K562 (cell line): Measurements from ENCODE around the gene ZNF23. TPM values are rescaled to one million over a fixed set of nuclear protein-coding genes. Genes with fewer than 3 reads are reported as not detected.

Experiments used
- ATAC-seq: fragments of 200-7000 bp; cut with Tn5 transposase; 3 replicates; pipeline ENCODE4 v1.9.1; 2020; ENCODE audit warnings: moderate library complexity
- BruUV-seq: library from RNA; stranded (reverse); fragments of 400-500 nt; replicated peaks from 2 replicates; lab custom pipeline; 2021; lab: Mats Ljungman, UMichigan
- CTCF ChIA-PET: fragments of 300-600 bp; formaldehyde crosslinking; extraction: SDS; loops from one replicate; lab custom pipeline; 2021; ENCODE audit warnings: low intra/inter-chr PET ratio; lab: Yijun Ruan, JAX
- POLR2A ChIA-PET: fragments of 300-600, 350-650 bp; sonication (Branson Sonifier 250); formaldehyde crosslinking; extraction: SDS; loops from one replicate; lab custom pipeline; 2021; ENCODE audit warnings: antibody characterized with exemption, inconsistent platforms; lab: Yijun Ruan, JAX
- DNase-seq, 4 experiments: peaks; one replicate each; pipeline versions ENCODE4 v3.0.0 to v3.0.0-alpha.2; 2011 to 2018; ENCODE audit warnings: low spot score in 3 of 4, mixed read lengths in 3 of 4; ENCODE audit errors: extremely low read depth in 1 of 4
- FAIRE-seq: peaks from 2 replicates; lab custom pipeline; 2011; peaks lifted over from hg19 to GRCh38; lab: Jason Lieb, UNC
- H2AFZ ChIP-seq: 2 replicates; pipeline ENCODE4 v1.6.0; 2011; ENCODE audit warnings: low read depth, low read length, control low read depth, inconsistent platforms
- H3K27ac ChIP-seq: fragments of 200-600 bp; 3 replicates; pipeline ENCODE4 v1.8.0; 2011; ENCODE audit warnings: low read depth, mild to moderate bottlenecking, control low read depth, inconsistent platforms, low read length, moderate library complexity, mixed read lengths; ENCODE audit errors: extremely low read depth
- H3K27me3 ChIP-seq, 2 experiments: fragments of 300-600 bp in 1 of 2; 2 replicates in 1 of 2; 3 replicates in 1 of 2; pipeline versions ENCODE4 v1.6.0 to v1.8.0; 2011; ENCODE audit warnings: inconsistent platforms in 2 of 2, low read length in 2 of 2, mild to moderate bottlenecking in 1 of 2, mixed read lengths in 1 of 2, moderate library complexity in 1 of 2; ENCODE audit not compliant: control insufficient read depth in 2 of 2, insufficient read depth in 2 of 2
- H3K36me3 ChIP-seq: fragments of 300-600 bp; 3 replicates; pipeline ENCODE4 v1.8.0; 2011; ENCODE audit warnings: mild to moderate bottlenecking, low read length, inconsistent platforms; ENCODE audit not compliant: control insufficient read depth, insufficient read depth
- H3K4me1 ChIP-seq, 2 experiments: fragments of 200-600 bp in 1 of 2; replicated peaks in 1 of 2; 2 replicates in 1 of 2; 3 replicates in 1 of 2; pipeline versions ENCODE4 v1.5.1 to v1.8.0; 2011; ENCODE audit warnings: inconsistent platforms in 2 of 2, low read length in 2 of 2, mild to moderate bottlenecking in 1 of 2, mixed read lengths in 1 of 2, moderate library complexity in 1 of 2; ENCODE audit not compliant: control insufficient read depth in 2 of 2, insufficient read depth in 2 of 2
- H3K4me2 ChIP-seq: 2 replicates; pipeline ENCODE4 v1.6.1; 2011; ENCODE audit warnings: low read length, control low read depth, inconsistent platforms, mixed read lengths; ENCODE audit not compliant: insufficient read depth
- H3K4me3 ChIP-seq: fragments of 200-600 bp; sonication (generic), shearing (Covaris generic); 2 replicates; pipeline ENCODE4 v1.5.1; 2016; ENCODE audit warnings: control low read depth, inconsistent platforms
- H3K79me2 ChIP-seq: fragments of 200-600 bp; 3 replicates; pipeline ENCODE4 v1.8.0; 2011; ENCODE audit warnings: low read length, inconsistent platforms; ENCODE audit not compliant: control insufficient read depth, insufficient read depth
- H3K9ac ChIP-seq, 2 experiments: 2 replicates each; pipeline versions ENCODE4 v1.6.0 to v1.6.1; 2011; ENCODE audit warnings: low read depth in 2 of 2, low read length in 2 of 2, control low read depth in 1 of 2, inconsistent platforms in 1 of 2, mild to moderate bottlenecking in 1 of 2, mixed read lengths in 1 of 2; ENCODE audit not compliant: insufficient read depth in 1 of 2
- H3K9me1 ChIP-seq: one replicate; pipeline ENCODE4 v1.6.0; 2011; ENCODE audit warnings: inconsistent platforms, mild to moderate bottlenecking, low read length, moderate library complexity; ENCODE audit not compliant: control insufficient read depth, insufficient read depth
- H3K9me3 ChIP-seq: replicated peaks from 2 replicates; pipeline ENCODE4 v1.5.1; 2011; ENCODE audit warnings: low read depth, low read length, inconsistent platforms; ENCODE audit not compliant: control insufficient read depth, insufficient read depth
- H4K20me1 ChIP-seq: replicated peaks from 2 replicates; pipeline ENCODE4 v1.6.1; 2011; ENCODE audit warnings: low read length, inconsistent platforms, mixed read lengths; ENCODE audit not compliant: control insufficient read depth, insufficient read depth
- AFF1 ChIP-seq, 2 experiments: fragments of 450-650 bp; IDR thresholded peaks; 2 replicates each; pipeline ENCODE4 v1.6.1; 2018; ENCODE audit warnings: mild to moderate bottlenecking in 2 of 2, low read depth in 1 of 2; ENCODE audit not compliant: partially characterized antibody in 2 of 2
- CCAR2 ChIP-seq: fragments of 200-400 bp; formaldehyde crosslinking; IDR thresholded peaks from 2 replicates; pipeline ENCODE4 v1.6.1; 2017; ENCODE audit warnings: mild to moderate bottlenecking, low read depth, low read length
- DLX4 ChIP-seq: fragments of 250-450 bp; sonication (Bioruptor Pico); IDR thresholded peaks from 2 replicates; pipeline ENCODE4 v1.6.1; 2021; ENCODE audit warnings: mild to moderate bottlenecking
- GTF2E2 ChIP-seq: fragments of 200-800 bp; sonication (Bioruptor generic); IDR thresholded peaks from 2 replicates; pipeline ENCODE4 v1.6.1; 2016; ENCODE audit warnings: missing genetic modification characterization, missing compliant biosample characterization
- HEY1 ChIP-seq: fragments of 250-450 bp; sonication (Bioruptor Pico); IDR thresholded peaks from 2 replicates; pipeline ENCODE4 v1.5.0; 2020; ENCODE audit warnings: mild to moderate bottlenecking, moderate library complexity, borderline replicate concordance
- ILK ChIP-seq: fragments of 450-650 bp; IDR thresholded peaks from 2 replicates; pipeline ENCODE4 v1.6.1; 2016; ENCODE audit warnings: missing genetic modification characterization, low read depth, mild to moderate bottlenecking, missing compliant biosample characterization, moderate library complexity, borderline replicate concordance
- LCOR ChIP-seq: sonication (generic); formaldehyde crosslinking; IDR thresholded peaks from 2 replicates; pipeline ENCODE4 v1.8.0; 2022; ENCODE audit warnings: mild to moderate bottlenecking, missing genetic modification reagents
- MAX ChIP-seq: sonication (generic); formaldehyde crosslinking; IDR thresholded peaks from 2 replicates; pipeline ENCODE4 v1.9.0; 2022; ENCODE audit warnings: mild to moderate bottlenecking, missing genetic modification reagents
- MXI1 ChIP-seq: IDR thresholded peaks from 2 replicates; pipeline ENCODE4 v1.6.1; 2011; ENCODE audit warnings: low read depth, mild to moderate bottlenecking, improper control_type of control experiment, low read length
- POLR2B ChIP-seq: fragments of 450-650 bp; IDR thresholded peaks from 2 replicates; pipeline ENCODE4 v1.6.1; 2018; ENCODE audit warnings: low read depth; ENCODE audit not compliant: partially characterized antibody
- RHOXF2B ChIP-seq: fragments of 250-450 bp; sonication (Bioruptor Pico); conservative IDR thresholded peaks from 2 replicates; pipeline ENCODE4 v1.5.1; 2021
- THRAP3 ChIP-seq: fragments of 450-650 bp; IDR thresholded peaks from 2 replicates; pipeline ENCODE4 v1.6.1; 2016; ENCODE audit warnings: mild to moderate bottlenecking, inconsistent platforms, borderline replicate concordance
- U2AF1 ChIP-seq: fragments of 200-400 bp; formaldehyde crosslinking; optimal IDR thresholded peaks from 2 replicates; pipeline ENCODE3; 2017; ENCODE audit warnings: mild to moderate bottlenecking, low read depth, low read length, moderate library complexity
- ZBED1 ChIP-seq: IDR thresholded peaks from 2 replicates; pipeline ENCODE4 v1.6.1; 2014
- ZFX ChIP-seq: sonication (generic); formaldehyde crosslinking; IDR thresholded peaks from 2 replicates; pipeline ENCODE4 v1.8.0; 2022; ENCODE audit warnings: mild to moderate bottlenecking, missing genetic modification reagents, moderate library complexity
- ZNF124 ChIP-seq: sonication (generic); formaldehyde crosslinking; IDR thresholded peaks from 2 replicates; pipeline ENCODE4 v1.8.1; 2022; ENCODE audit warnings: missing genetic modification reagents
- ZSCAN32 ChIP-seq: fragments of 450-650 bp; formaldehyde crosslinking; IDR thresholded peaks from 2 replicates; pipeline ENCODE4 v1.4.0; 2020; ENCODE audit warnings: mild to moderate bottlenecking, moderate library complexity
- WGBS: fragments of 100-300 bp; shearing (Covaris generic); methylation state at CpG from one replicate; pipeline ENCODE4 v1.1.6; 2016; ENCODE audit warnings: low coverage, mixed read lengths; ENCODE audit not compliant: insufficient coverage; ENCODE audit errors: missing lambda C conversion rate; 5-methylcytosine and 5-hydroxymethylcytosine counted together
- in situ Hi-C: fragments of 300-500 bp; cut with MboI; formaldehyde crosslinking; loops from 4 replicates; pipeline ENCODE4 v1.15.0; 2018; ENCODE audit warnings: inconsistent platforms, mixed read lengths
- intact Hi-C: fragments of 100-400 bp; cut with micrococcal nuclease; formaldehyde crosslinking; loops from 2 replicates; pipeline ENCODE4 v1.14.2; 2022
- polyA plus RNA-seq, 8 experiments: library from polyadenylated mRNA; depleted of rRNA in 4 of 8; stranded (reverse) in 5 of 8; unstranded in 3 of 8; fragments of >200 nt; fragmentation: Nextera tagmentation in 2 of 8; fragmentation: Illumina TruSeq in 1 of 8; extraction: Ambion mirVana in 2 of 8; extraction: Trizol in 1 of 8; gene quantifications; 2 replicates each; pipeline versions ENCODE4 v1.2.1 to v1.2.3, GENCODE V29; 2011 to 2014; ENCODE audit warnings: inconsistent platforms in 1 of 8, missing spikeins in 1 of 8
- total RNA-seq, 7 experiments: library from RNA; depleted of rRNA in 6 of 7; stranded (reverse); fragments of >200 nt in 6 of 7; fragmentation: Illumina TruSeq in 2 of 7; extraction: Trizol in 2 of 7; gene quantifications; 2 replicates each; pipeline versions ENCODE4 v1.2.1 to v1.2.3, GENCODE V29; 2011 to 2021; ENCODE audit warnings: low replicate concordance in 1 of 7

The ZNF23 gene
- total and polyA plus RNA-seq, 9 of the 15 experiments (the other 6 are each of a cell fraction or from before 2014, with no cell fraction given) = 4.7 to 13.4 (median 11.2) TPM

DNA sequence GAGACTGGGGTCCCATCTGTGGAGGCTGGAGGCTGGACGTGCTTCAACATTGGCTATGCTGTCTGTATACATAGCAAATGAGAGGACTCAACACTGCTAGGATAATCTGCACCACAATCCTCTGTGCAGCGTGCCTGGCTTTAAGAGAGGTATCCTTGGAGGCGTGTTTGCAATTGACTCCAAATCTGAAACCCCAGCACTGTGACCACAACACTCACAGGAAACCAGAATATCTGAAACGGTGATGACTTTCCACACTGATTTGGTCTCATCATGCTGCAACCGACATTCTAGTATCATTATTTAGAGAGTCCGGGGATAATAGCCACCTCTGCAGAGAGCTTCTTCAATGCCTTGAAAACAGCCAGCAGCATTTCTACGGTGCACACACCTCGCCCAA lies 55.3 kb downstream of the ZNF23 start (continued):
- TF ChIP-seq HEY1 (CRISPR knock-in tag) = no peak
- TF ChIP-seq LCOR (CRISPR knock-in tag) = no peak
- no peak for TF ChIP-seq ZNF124 (CRISPR knock-in tag)
- no peak for TF ChIP-seq ILK (tag)

DNA sequence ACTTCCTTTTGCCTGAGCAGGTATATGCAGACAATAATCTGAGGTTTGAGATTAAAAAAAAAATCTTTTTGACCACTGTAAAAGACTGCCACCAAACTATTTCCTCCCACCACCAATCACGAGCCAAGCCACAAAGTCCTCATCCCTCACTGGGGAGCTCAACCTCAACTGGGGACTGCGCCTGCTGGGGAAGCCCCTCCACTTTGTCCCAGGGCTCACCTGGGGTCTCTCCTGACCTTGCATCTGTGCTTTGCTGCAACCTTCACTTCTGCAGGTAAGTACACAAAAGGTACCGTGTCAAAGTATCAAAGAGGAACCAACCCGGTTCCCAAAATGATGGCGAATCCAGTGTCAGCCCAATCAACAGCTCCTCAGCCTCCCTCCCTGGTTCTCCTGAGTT lies 55.7 kb downstream of the ZNF23 start:
- Histone ChIP-seq H3K4me3 (no peak overlapping the region), H3K4me1 (peaks cover 0 to 4% of the 10 kb centered on the region in 2 experiments; a peak in 2 of 5 replicates), H3K9me1 (no peaks in the 10 kb centered on the region), H3K27ac (no peak overlapping the region), H3K9ac (no peak overlapping the region), H2AFZ (no peak overlapping the region), H3K9me3 (no peaks in the 10 kb centered on the region; the same call in 1 of the 2 replicates), H3K36me3 (no peaks in the 10 kb centered on the region), H3K79me2 (no peaks in the 10 kb centered on the region), H4K20me1 (0 out of 2 replicates have a peak, but pooled peaks cover 8% of the 10 kb centered on the region), H3K4me2 (no peak overlapping the region), H3K27me3 (peaks cover 16 to 50% of the 10 kb centered on the region in 2 experiments)
- ATAC-seq (no peak), DNase-seq (no peak), FAIRE-seq (no peak)
- POLR2A ChIA-PET = no interaction called here
- WGBS = 0% methylated on average over 5 of the region's 5 CpGs
- intact Hi-C loops = no loop called here
- CTCF ChIA-PET = no interaction called here
- in situ Hi-C loops = no loop called here
- BruUV-seq = no TSS peak
- TF ChIP-seq AFF1 (IDR thresholded peaks at IDR 0.05; ENCODE audit: low read depth in 1 of 2, partially characterized antibody in 2 of 2) (no peak), ZSCAN32 (CRISPR knock-in tag) (no peak), ZFX (no peak), U2AF1 (no peak), DLX4 (CRISPR knock-in tag) (no peak), ZBED1 (no peak), MAX (CRISPR knock-in tag) (no peak), CCAR2 (no peak), MXI1 (no peak), THRAP3 (no peak), GTF2E2 (tag) (no peak), RHOXF2B (no peak), POLR2B (no peak)
